Natural killer cell (primary cell): Measurements from ENCODE around the gene TUBB4A. TPM values are rescaled to one million over a fixed set of nuclear protein-coding genes. Genes with fewer than 3 reads are reported as not detected.

ENCODE experiments used
- ATAC-seq, 3 donors: fragments of 150-1000 bp in 2 of 3; fragments of 200-7000 bp in 1 of 3; cut with Tn5 transposase; 1 replicate in 1 of 3; 2 replicates in 2 of 3; pipeline ENCODE4 v1.10.0; 2021; ENCODE audit warnings: mild to moderate bottlenecking in 2 of 3, moderate library complexity in 2 of 3
- DNase-seq, 2 donors: peaks; one replicate each; pipeline versions ENCODE4 v3.0.0 to v3.0.0-alpha.2; 2013 to 2021; ENCODE audit warnings: mixed read lengths in 1 of 2
- H3K27ac ChIP-seq: one replicate; pipeline ENCODE4 v1.5.1; 2013; ENCODE audit warnings: mild to moderate bottlenecking, low read length
- H3K27me3 ChIP-seq: one replicate; pipeline ENCODE4 v1.6.1; 2013; ENCODE audit warnings: low read length; ENCODE audit not compliant: control insufficient read depth, insufficient read depth
- H3K36me3 ChIP-seq: one replicate; pipeline ENCODE4 v1.6.1; 2013; ENCODE audit warnings: low read length; ENCODE audit not compliant: control insufficient read depth, insufficient read depth
- H3K4me1 ChIP-seq: one replicate; pipeline ENCODE4 v1.6.1; 2013; ENCODE audit warnings: low read length; ENCODE audit not compliant: control insufficient read depth, insufficient read depth
- H3K4me3 ChIP-seq: one replicate; pipeline ENCODE4 v1.5.1; 2013; ENCODE audit warnings: low read length
- H3K9me3 ChIP-seq: one replicate; pipeline ENCODE4 v1.6.1; 2013; ENCODE audit warnings: low read length; ENCODE audit not compliant: control insufficient read depth, insufficient read depth
- H3K27ac Mint-ChIP-seq, 2 donors: one replicate each; pipeline ENCODE4 v1.8.0; 2022; ENCODE audit warnings: mild to moderate bottlenecking in 2 of 2, mixed read lengths in 2 of 2, moderate library complexity in 1 of 2
- H3K27me3 Mint-ChIP-seq, 2 donors: one replicate each; pipeline ENCODE4 v1.8.0; 2022; ENCODE audit warnings: low read depth in 2 of 2, mixed read lengths in 2 of 2
- H3K36me3 Mint-ChIP-seq: one replicate; pipeline ENCODE4 v1.8.0; 2022; ENCODE audit warnings: mixed read lengths
- H3K4me1 Mint-ChIP-seq, 2 donors: one replicate each; pipeline ENCODE4 v1.8.0; 2022; ENCODE audit warnings: mixed read lengths in 2 of 2
- H3K4me3 Mint-ChIP-seq: one replicate; pipeline ENCODE4 v1.8.0; 2022; ENCODE audit warnings: mild to moderate bottlenecking, moderate library complexity, mixed read lengths
- H3K9me3 Mint-ChIP-seq, 2 donors: one replicate each; pipeline ENCODE4 v1.8.0; 2022; ENCODE audit warnings: mixed read lengths in 2 of 2
- CTCF ChIP-seq: fragments of 200-600 bp; IDR thresholded peaks from one replicate; pipeline ENCODE4 v1.8.0; 2022; ENCODE audit warnings: antibody characterized with exemption
- WGBS: methylation state at CpG from one replicate; pipeline ENCODE4 v1.1.7; 2013; ENCODE audit warnings: missing lambda C conversion rate; ENCODE audit not compliant: insufficient coverage; 5-methylcytosine and 5-hydroxymethylcytosine counted together
- intact Hi-C: fragments of 100-400 bp; cut with micrococcal nuclease; formaldehyde crosslinking; loops from one replicate; pipeline ENCODE4 v1.14.2; 2022
- total RNA-seq, 4 donors: library from RNA; stranded (reverse); fragments of 120-200 nt in 1 of 4; gene quantifications; one replicate each; pipeline versions ENCODE4 v1.2.3 to v1.2.4, GENCODE V29; 2013 to 2022

Gene TUBB4A
- total RNA-seq, 3 donors from 2014 or later (not counting 1 experiment from before 2014, with no cell fraction given): 0.40 to 2.6 (median 1.8) TPM

GRCh38 chr19:6459262-6460098, 42.6 kb downstream of the TUBB4A start, which contains the start of gene SLC25A23:
SLC25A23 (minus strand) TSS chr19:6459792; CDS start chr19:6459628, 164 bp downstream.
- peak; percentile 27 to 35 (median 33) for ATAC-seq
- H3K36me3 ChIP-seq: no peaks in the 10 kb centered on the region
- no peaks in the 10 kb centered on the region for H3K36me3 Mint-ChIP-seq
- H3K27ac Mint-ChIP-seq: peak within 1 kb of the TSS; percentile 91 to 95
- peak within 1 kb of the TSS; percentile 81 for H3K27ac ChIP-seq
- peak within 1 kb of the TSS; percentile 99 for H3K4me3 Mint-ChIP-seq
- no peaks in the 10 kb centered on the region for H3K9me3 Mint-ChIP-seq
- peaks cover 18 to 26% of the 10 kb centered on the region in 2 donors for H3K4me1 Mint-ChIP-seq
- peaks cover 3% of the 10 kb centered on the region for H3K9me3 ChIP-seq
- H3K4me1 ChIP-seq: peaks cover 28% of the 10 kb centered on the region
- H3K27me3 ChIP-seq: peaks cover 6% of the 10 kb centered on the region
- peak within 1 kb of the TSS; percentile 71 for H3K4me3 ChIP-seq
- 7% methylated on average over 70 of the region's 70 CpGs for WGBS
- no peak for TF ChIP-seq CTCF
- DNase-seq: peak; percentile 46 to 76
- H3K27me3 Mint-ChIP-seq: peaks cover 0 to 3% of the 10 kb centered on the region in 2 donors
- intact Hi-C loops: loop anchor here (1.0 to 2.0 kb wide), 3 partner anchors 21 to 404 kb away; partner anchors contain the start of gene DENND1C

- H3K4me3 Mint-ChIP-seq: peak overlapping the region; percentile 95
- Histone ChIP-seq H3K27ac (no peak overlapping the region), H3K27me3 (no peaks in the 10 kb centered on the region), H3K9me3 (peaks cover 10% of the 10 kb centered on the region), H3K4me3 (peak overlapping the region; percentile 21), H3K4me1 (peaks cover 21% of the 10 kb centered on the region), H3K36me3 (no peaks in the 10 kb centered on the region)
- peaks cover 0 to 3% of the 10 kb centered on the region in 2 donors for H3K27me3 Mint-ChIP-seq
- intact Hi-C loops: no loop called here
- DNase-seq: peak in 1 of 2 donors; percentile 21
- TF ChIP-seq CTCF: no peak
- H3K27ac Mint-ChIP-seq: peak overlapping the region; percentile 69 to 87
- H3K36me3 Mint-ChIP-seq: no peaks in the 10 kb centered on the region
- H3K4me1 Mint-ChIP-seq: peaks cover 18 to 19% of the 10 kb centered on the region in 2 donors
- no peaks in the 10 kb centered on the region for H3K9me3 Mint-ChIP-seq
- ATAC-seq: no peak
- 67% methylated on average over 16 of the region's 16 CpGs for WGBS
These were observed 43.3 kb downstream of the TUBB4A start for GRCh38 chr19:6458695-6459261.

GRCh38 chr19:6457958-6458694, 44.0 kb downstream of the TUBB4A start:
- Histone ChIP-seq H3K36me3 (no peaks in the 10 kb centered on the region), H3K27me3 (no peaks in the 10 kb centered on the region), H3K4me3 (no peak overlapping the region), H3K27ac (no peak overlapping the region), H3K4me1 (peaks cover 19% of the 10 kb centered on the region), H3K9me3 (peaks cover 10% of the 10 kb centered on the region)
- Mint-ChIP-seq H3K4me3 (peak overlapping the region; percentile 95), H3K4me1 (peaks cover 18 to 19% of the 10 kb centered on the region in 2 donors), H3K36me3 (no peaks in the 10 kb centered on the region), H3K9me3 (no peaks in the 10 kb centered on the region), H3K27ac (peak overlapping the region; percentile 69 to 87), H3K27me3 (peaks cover 0 to 3% of the 10 kb centered on the region in 2 donors)
- 88% methylated on average over 15 of the region's 17 CpGs for WGBS
- TF ChIP-seq CTCF: no peak
- ATAC-seq (no peak), DNase-seq (no peak)
- intact Hi-C loops: no loop called here
